ENCODE data around the gene TXNL1.

DNA sequence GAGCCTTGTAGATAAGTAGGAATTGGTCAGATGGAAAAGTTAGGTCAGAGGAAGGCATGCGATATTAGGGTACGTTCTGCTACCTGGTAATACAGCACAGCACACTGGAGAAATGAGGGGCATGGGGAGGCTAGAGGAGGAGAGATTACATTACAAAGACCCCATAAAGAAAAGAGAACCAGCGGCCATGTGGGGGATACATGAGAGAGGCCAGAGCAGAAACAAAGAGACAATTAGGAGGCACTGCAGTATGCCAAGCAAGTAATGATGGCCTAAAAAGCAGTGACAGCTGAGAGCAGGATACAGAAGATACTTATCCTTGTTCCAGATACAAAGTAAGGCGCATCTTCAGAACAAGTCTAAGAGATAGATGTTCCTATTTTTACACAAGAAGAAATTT, 40.0 kb downstream of the TXNL1 start:
- TF ChIP-seq CTCF (IDR thresholded peaks at IDR 0.05) = no peak
- no peak for TF ChIP-seq JUND (IDR thresholded peaks at IDR 0.05)
- TF ChIP-seq TAF1 (IDR thresholded peaks at IDR 0.05; ENCODE audit: borderline replicate concordance, low read depth, low read length) = no peak
- TF ChIP-seq TEAD4 (IDR thresholded peaks at IDR 0.05; ENCODE audit: borderline replicate concordance, insufficient read depth) = no peak
- no peak for TF ChIP-seq REST (IDR thresholded peaks at IDR 0.05; ENCODE audit: low read depth, low read length)
- TF ChIP-seq, protein P1, sequence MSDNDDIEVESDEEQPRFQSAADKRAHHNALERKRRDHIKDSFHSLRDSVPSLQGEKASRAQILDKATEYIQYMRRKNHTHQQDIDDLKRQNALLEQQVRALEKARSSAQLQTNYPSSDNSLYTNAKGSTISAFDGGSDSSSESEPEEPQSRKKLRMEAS (IDR thresholded peaks at IDR 0.05; ENCODE audit: low read depth) = no peak
- no peak for TF ChIP-seq SMC3 (IDR thresholded peaks at IDR 0.05; ENCODE audit: low read depth, low read length)
- no peak for TF ChIP-seq CHD2 (IDR thresholded peaks at IDR 0.05; ENCODE audit: low read length, partially characterized antibody)
- TF ChIP-seq YY1 (IDR thresholded peaks at IDR 0.05; ENCODE audit: low read depth) = no peak

Data from SK-N-SH (cell line).